Measurements from ENCODE around the gene SPATS2. TPM values are rescaled to one million over a fixed set of nuclear protein-coding genes. Genes with fewer than 3 reads are reported as not detected.

The SPATS2 gene
- total RNA-seq, 1 donor from 2014 or later = 5.9 TPM

DNA sequence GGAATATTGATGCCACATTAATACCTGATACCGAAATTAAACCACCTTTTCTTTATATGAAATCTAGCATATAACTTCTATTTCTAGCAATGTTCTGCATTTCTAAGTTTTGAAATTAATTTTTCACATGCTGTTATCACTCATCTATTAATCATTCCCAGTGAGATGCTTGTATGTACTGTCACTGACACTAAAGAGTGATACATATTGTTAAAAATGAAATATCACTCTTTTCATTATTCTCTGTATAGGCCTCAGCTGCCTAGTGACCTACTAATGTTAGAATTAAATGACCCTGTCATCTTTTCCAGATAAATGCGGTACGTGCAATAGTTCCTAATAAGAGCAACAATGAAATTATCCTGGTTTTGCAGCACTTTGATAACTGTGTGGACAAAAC lies 121.9 kb downstream of the SPATS2 start:
- no peaks in the 10 kb centered on the region for H3K9me3 ChIP-seq (replicated peaks)
- intact Hi-C loops (cut with micrococcal nuclease) = no loop called here
- H3K4me1 ChIP-seq = no peaks in the 10 kb centered on the region
- no peak overlapping the region for H3K4me3 ChIP-seq
- no peaks in the 10 kb centered on the region for H3K27me3 ChIP-seq (ENCODE audit: low read depth)
- peaks cover 29% of the 10 kb centered on the region for H3K36me3 ChIP-seq
- TF ChIP-seq, protein P1, sequence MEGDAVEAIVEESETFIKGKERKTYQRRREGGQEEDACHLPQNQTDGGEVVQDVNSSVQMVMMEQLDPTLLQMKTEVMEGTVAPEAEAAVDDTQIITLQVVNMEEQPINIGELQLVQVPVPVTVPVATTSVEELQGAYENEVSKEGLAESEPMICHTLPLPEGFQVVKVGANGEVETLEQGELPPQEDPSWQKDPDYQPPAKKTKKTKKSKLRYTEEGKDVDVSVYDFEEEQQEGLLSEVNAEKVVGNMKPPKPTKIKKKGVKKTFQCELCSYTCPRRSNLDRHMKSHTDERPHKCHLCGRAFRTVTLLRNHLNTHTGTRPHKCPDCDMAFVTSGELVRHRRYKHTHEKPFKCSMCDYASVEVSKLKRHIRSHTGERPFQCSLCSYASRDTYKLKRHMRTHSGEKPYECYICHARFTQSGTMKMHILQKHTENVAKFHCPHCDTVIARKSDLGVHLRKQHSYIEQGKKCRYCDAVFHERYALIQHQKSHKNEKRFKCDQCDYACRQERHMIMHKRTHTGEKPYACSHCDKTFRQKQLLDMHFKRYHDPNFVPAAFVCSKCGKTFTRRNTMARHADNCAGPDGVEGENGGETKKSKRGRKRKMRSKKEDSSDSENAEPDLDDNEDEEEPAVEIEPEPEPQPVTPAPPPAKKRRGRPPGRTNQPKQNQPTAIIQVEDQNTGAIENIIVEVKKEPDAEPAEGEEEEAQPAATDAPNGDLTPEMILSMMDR (IDR thresholded peaks at IDR 0.05; ENCODE audit: borderline replicate concordance) = no peak
- no peak overlapping the region for H3K27ac ChIP-seq (replicated peaks)
- no peak for DNase-seq

DNA sequence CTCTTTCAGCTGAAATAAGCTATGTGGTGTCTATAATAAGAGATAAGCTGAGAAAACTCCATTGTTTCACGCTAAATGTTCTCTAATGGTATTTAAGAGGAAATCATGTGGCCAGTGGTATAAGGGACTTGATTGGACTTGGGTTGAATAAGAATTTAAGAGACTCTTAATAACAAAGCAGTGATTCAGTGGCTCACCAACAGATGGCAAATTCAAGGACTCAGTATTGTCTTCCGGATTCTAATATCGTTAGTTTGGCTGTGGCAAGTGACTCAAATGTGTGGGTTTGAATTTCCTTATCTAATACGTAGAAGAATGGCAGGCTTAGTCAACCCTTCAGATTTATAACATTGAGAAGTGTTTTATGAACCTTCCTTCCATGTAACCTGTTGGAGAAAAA lies 122.5 kb downstream of the SPATS2 start:
- Histone ChIP-seq H3K4me1 (no peaks in the 10 kb centered on the region), H3K27me3 (ENCODE audit: low read depth) (no peaks in the 10 kb centered on the region), H3K36me3 (peaks cover 28% of the 10 kb centered on the region), H3K4me3 (no peak overlapping the region), H3K27ac (replicated peaks) (no peak overlapping the region), H3K9me3 (replicated peaks) (no peaks in the 10 kb centered on the region)
- TF ChIP-seq, protein P1 (IDR thresholded peaks at IDR 0.05; ENCODE audit: borderline replicate concordance) = no peak
- intact Hi-C loops (cut with micrococcal nuclease) = no loop called here
- no peak for DNase-seq

DNA sequence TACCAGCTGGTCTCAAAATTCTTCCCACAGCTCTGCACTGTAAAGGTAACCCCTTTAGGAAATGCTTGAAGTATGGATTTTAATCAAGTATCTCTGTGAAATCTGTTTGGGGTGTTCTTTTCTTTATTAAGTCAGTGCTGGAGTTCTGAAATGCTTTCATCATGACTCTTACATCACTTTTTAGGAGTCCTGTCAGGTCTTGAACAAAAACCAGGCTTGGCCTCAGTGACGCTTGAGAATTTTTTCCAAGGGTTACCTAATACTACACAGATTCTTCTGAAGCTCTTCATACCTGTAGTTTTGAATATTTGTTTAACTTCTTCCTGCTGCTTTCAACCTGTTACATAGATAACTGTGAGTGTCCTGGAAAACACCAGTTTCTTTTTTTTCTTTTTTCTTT lies 124.6 kb downstream of the SPATS2 start:
- TF ChIP-seq, protein P1 (IDR thresholded peaks at IDR 0.05; ENCODE audit: borderline replicate concordance) = no peak
- Histone ChIP-seq H3K27me3 (ENCODE audit: low read depth) (no peaks in the 10 kb centered on the region), H3K27ac (replicated peaks) (no peak overlapping the region), H3K9me3 (replicated peaks) (no peaks in the 10 kb centered on the region), H3K36me3 (peaks cover 21% of the 10 kb centered on the region), H3K4me3 (no peak overlapping the region), H3K4me1 (no peaks in the 10 kb centered on the region)
- DNase-seq = no peak
- intact Hi-C loops (cut with micrococcal nuclease) = no loop called here

DNA sequence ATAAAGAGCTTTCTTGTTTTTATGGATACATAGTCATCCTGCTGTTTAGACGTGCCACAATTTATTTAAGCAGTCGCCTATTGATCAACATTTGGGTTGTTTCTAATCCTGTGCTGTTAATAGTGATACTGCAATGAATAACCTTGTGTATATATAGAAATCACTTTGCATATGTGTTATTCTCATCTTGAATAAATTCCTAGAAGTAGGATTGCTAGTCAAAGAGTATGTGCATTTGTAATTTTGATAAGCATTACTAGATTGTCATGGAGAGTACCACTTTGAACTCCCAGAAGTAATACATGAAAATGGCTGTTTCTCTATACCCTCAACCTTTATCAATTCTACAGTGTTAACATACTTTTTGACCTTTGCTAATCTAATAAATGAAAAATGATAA lies 126.6 kb downstream of the SPATS2 start:
- TF ChIP-seq, protein P1 (IDR thresholded peaks at IDR 0.05; ENCODE audit: borderline replicate concordance) = no peak
- no peaks in the 10 kb centered on the region for H3K9me3 ChIP-seq (replicated peaks)
- H3K27me3 ChIP-seq (ENCODE audit: low read depth) = no peaks in the 10 kb centered on the region
- no peaks in the 10 kb centered on the region for H3K4me1 ChIP-seq
- no peak overlapping the region for H3K4me3 ChIP-seq
- no peak for DNase-seq
- intact Hi-C loops (cut with micrococcal nuclease) = no loop called here
- peaks cover 23% of the 10 kb centered on the region for H3K36me3 ChIP-seq
- no peak overlapping the region for H3K27ac ChIP-seq (replicated peaks)

DNA sequence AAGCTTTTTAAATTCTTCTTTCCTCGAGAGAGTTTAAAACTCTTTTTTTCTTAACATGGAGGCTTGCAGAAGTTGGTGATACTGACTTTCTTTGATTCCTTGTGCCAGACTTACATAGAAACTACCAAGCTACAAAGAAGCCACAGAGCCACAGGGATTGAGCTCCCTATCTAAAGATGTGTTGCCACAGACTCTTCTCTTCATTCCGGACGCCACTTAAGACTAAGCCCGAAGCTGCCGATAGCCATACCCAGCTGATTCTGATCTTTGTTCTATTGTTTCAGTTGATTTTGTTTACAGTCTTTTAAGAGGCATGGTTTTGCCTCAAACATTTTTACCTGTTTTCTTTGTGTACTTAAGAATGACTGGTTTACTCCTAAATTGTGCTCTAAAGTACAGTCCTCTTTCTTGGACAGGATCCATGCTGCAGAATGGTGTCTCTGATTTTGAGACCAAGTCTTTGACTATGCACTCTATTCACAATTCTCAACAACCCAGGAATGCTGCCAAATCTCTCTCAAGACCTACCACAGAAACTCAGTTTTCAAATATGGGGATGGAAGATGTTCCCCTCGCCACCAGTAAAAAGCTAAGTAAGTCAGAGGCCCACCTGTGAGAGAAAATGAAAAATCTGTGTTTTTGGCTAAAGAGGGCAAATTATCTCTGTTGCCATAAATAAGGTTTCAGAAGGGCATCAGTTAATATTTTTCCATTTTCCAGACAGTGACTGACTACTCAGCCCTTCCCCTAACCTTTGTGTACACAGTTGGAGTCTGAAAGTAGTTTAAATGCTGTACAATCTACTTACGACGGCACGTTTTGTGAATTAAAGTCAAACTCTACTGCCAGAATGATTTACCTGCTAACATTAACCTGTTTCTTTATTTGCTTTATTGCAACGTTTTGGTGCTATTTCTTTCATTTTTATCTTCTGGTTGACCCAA lies 129.4 kb downstream of the SPATS2 start:
- intact Hi-C loops (cut with micrococcal nuclease) = no loop called here
- Histone ChIP-seq H3K4me3 (no peak overlapping the region), H3K27ac (replicated peaks) (no peak overlapping the region), H3K9me3 (replicated peaks) (no peaks in the 10 kb centered on the region), H3K36me3 (peaks cover 45% of the 10 kb centered on the region), H3K27me3 (ENCODE audit: low read depth) (no peaks in the 10 kb centered on the region), H3K4me1 (no peaks in the 10 kb centered on the region)
- TF ChIP-seq, protein P1 (IDR thresholded peaks at IDR 0.05; ENCODE audit: borderline replicate concordance) = no peak
- DNase-seq = no peak
